Panc1 (cell line): Measurements from ENCODE around the gene ZDHHC19. TPM values are rescaled to one million over a fixed set of nuclear protein-coding genes. Genes with fewer than 3 reads are reported as not detected.

ENCODE experiments used
- ATAC-seq: fragments of 200-7000 bp; cut with Tn5 transposase; 2 replicates; pipeline ENCODE4 v1.9.1; 2020; ENCODE audit warnings: mild to moderate bottlenecking, moderate library complexity
- BruUV-seq: library from RNA; stranded (reverse); fragments of 400-500 nt; replicated peaks from 2 replicates; lab custom pipeline; 2021; lab: Mats Ljungman, UMichigan
- CTCF ChIA-PET: fragments of 300-600 bp; sonication (Branson Sonifier 250); formaldehyde crosslinking; loops from one replicate; lab custom pipeline; 2022; ENCODE audit warnings: antibody characterized with exemption; lab: Charles Lee
- POLR2A ChIA-PET: fragments of 300-600 bp; sonication (Branson Sonifier 250); formaldehyde crosslinking; loops from one replicate; lab custom pipeline; 2022; ENCODE audit warnings: antibody characterized with exemption; lab: Charles Lee
- DNase-seq: peaks from one replicate; pipeline ENCODE4 v3.0.0-alpha.2; 2010; ENCODE audit warnings: low read depth, low spot score
- H3K27ac ChIP-seq: 2 replicates; pipeline ENCODE4 v1.5.1; 2011; ENCODE audit warnings: mild to moderate bottlenecking, low read length, inconsistent platforms
- H3K27me3 ChIP-seq: fragments of 200-500 bp; sonication (Bioruptor generic); 2 replicates; pipeline ENCODE4 v1.6.0; 2014; ENCODE audit warnings: low read length, inconsistent platforms; ENCODE audit not compliant: control insufficient read depth, insufficient read depth
- H3K36me3 ChIP-seq: fragments of 200-500 bp; sonication (Bioruptor generic); 2 replicates; pipeline ENCODE4 v1.5.1; 2014; ENCODE audit warnings: inconsistent platforms, mild to moderate bottlenecking, low read length, moderate library complexity; ENCODE audit not compliant: control insufficient read depth, insufficient read depth
- H3K4me1 ChIP-seq: 2 replicates; pipeline ENCODE4 v1.5.1; 2011; ENCODE audit warnings: inconsistent platforms, mild to moderate bottlenecking, low read length, moderate library complexity; ENCODE audit not compliant: control insufficient read depth, insufficient read depth
- H3K4me3 ChIP-seq, 2 experiments: 2 replicates each; pipeline ENCODE4 v1.5.1; 2011 to 2012; ENCODE audit warnings: low read depth in 2 of 2, low read length in 2 of 2, mild to moderate bottlenecking in 2 of 2, inconsistent platforms in 1 of 2, moderate library complexity in 1 of 2
- H3K9me3 ChIP-seq: fragments of 200-500 bp; sonication (Bioruptor generic); 2 replicates; pipeline ENCODE4 v1.5.1; 2014; ENCODE audit warnings: low read depth, mild to moderate bottlenecking, inconsistent platforms, low read length, moderate library complexity; ENCODE audit not compliant: control insufficient read depth, insufficient read depth
- POLR2AphosphoS5 ChIP-seq: IDR thresholded peaks from 2 replicates; pipeline ENCODE4 v1.6.1; 2012; ENCODE audit warnings: mild to moderate bottlenecking, low read depth, low read length, moderate library complexity
- REST ChIP-seq, 2 experiments: IDR thresholded peaks; 2 replicates each; pipeline ENCODE4 v1.6.1; 2011 to 2012; ENCODE audit warnings: low read depth in 2 of 2, control low read depth in 1 of 2, low read length in 1 of 2, mild to moderate bottlenecking in 1 of 2, moderate library complexity in 1 of 2; ENCODE audit not compliant: insufficient read depth in 1 of 2
- SIN3A ChIP-seq: IDR thresholded peaks from 2 replicates; pipeline ENCODE4 v1.6.1; 2012; ENCODE audit warnings: low read depth, mild to moderate bottlenecking, low read length, moderate library complexity, borderline replicate concordance; ENCODE audit not compliant: insufficient read depth
- TCF7L2 ChIP-seq: IDR thresholded peaks from 2 replicates; pipeline ENCODE4 v1.6.1; 2011; ENCODE audit warnings: mild to moderate bottlenecking, low read depth, low read length, inconsistent platforms
- in situ Hi-C: cut with HindIII; loops from 2 replicates; pipeline ENCODE4 v1.10.0; 2016; ENCODE audit warnings: low sequenced_read_pairs, low pct_unique_long_range_greater_than_20kb
- intact Hi-C: fragments of 100-400 bp; cut with micrococcal nuclease; formaldehyde crosslinking; loops from one replicate; pipeline ENCODE4 v1.10.0; 2022; ENCODE audit not compliant: unreplicated experiment
- total RNA-seq: library from RNA; stranded (reverse); gene quantifications from one replicate; pipeline ENCODE4 v1.2.1, GENCODE V29; 2021; ENCODE audit not compliant: unreplicated experiment
- TF ChIP-seq, protein P1 (sequence below): fragments of 450-650 bp; IDR thresholded peaks from 2 replicates; pipeline ENCODE4 v1.5.1; 2017; ENCODE audit warnings: mild to moderate bottlenecking

The ZDHHC19 gene
- total RNA-seq, 1 experiment from 2014 or later = 0.33 TPM

GRCh38 chr3:196181127-196181546 lies 30.1 kb downstream of the ZDHHC19 start:
- no peak for DNase-seq
- in situ Hi-C loops (loop anchor here (25.0 kb wide), 1 partner anchor 94 kb away; the partner anchor contains the start of gene TFRC), intact Hi-C loops (no loop called here)
- ChIA-PET CTCF (interaction anchor here (0.6 to 1.2 kb wide), 2 partner anchors 72 to 158 kb away, joined by 3 to 4 read pairs; no protein-coding TSS in a partner anchor), POLR2A (interaction anchor here (0.8 kb wide), 1 partner anchor 108 kb away, joined by 6 read pairs; no protein-coding TSS in a partner anchor)
- no TSS peak for BruUV-seq
- peaks cover 10% of the 10 kb centered on the region; the same call in 1 of the 2 replicates for H3K4me1 ChIP-seq
- TF ChIP-seq SIN3A = no peak
- TF ChIP-seq TCF7L2 = no peak
- no peak for TF ChIP-seq POLR2AphosphoS5
- TF ChIP-seq, protein P1, sequence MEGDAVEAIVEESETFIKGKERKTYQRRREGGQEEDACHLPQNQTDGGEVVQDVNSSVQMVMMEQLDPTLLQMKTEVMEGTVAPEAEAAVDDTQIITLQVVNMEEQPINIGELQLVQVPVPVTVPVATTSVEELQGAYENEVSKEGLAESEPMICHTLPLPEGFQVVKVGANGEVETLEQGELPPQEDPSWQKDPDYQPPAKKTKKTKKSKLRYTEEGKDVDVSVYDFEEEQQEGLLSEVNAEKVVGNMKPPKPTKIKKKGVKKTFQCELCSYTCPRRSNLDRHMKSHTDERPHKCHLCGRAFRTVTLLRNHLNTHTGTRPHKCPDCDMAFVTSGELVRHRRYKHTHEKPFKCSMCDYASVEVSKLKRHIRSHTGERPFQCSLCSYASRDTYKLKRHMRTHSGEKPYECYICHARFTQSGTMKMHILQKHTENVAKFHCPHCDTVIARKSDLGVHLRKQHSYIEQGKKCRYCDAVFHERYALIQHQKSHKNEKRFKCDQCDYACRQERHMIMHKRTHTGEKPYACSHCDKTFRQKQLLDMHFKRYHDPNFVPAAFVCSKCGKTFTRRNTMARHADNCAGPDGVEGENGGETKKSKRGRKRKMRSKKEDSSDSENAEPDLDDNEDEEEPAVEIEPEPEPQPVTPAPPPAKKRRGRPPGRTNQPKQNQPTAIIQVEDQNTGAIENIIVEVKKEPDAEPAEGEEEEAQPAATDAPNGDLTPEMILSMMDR = no peak
- TF ChIP-seq REST (IDR thresholded peaks at IDR 0.05; ENCODE audit: insufficient read depth in 1 of 2, low read depth in 2 of 2, low read length in 1 of 2) = no peak
- no peaks in the 10 kb centered on the region for H3K27me3 ChIP-seq
- ATAC-seq = no peak
- H3K36me3 ChIP-seq = no peaks in the 10 kb centered on the region
- no peaks in the 10 kb centered on the region for H3K9me3 ChIP-seq
- no peak overlapping the region for H3K4me3 ChIP-seq
- H3K27ac ChIP-seq = no peak overlapping the region

- ATAC-seq = no peak
- Histone ChIP-seq H3K27ac (no peak overlapping the region), H3K4me3 (no peak overlapping the region), H3K36me3 (no peaks in the 10 kb centered on the region), H3K27me3 (no peaks in the 10 kb centered on the region), H3K4me1 (peaks cover 10% of the 10 kb centered on the region; the same call in 1 of the 2 replicates), H3K9me3 (no peaks in the 10 kb centered on the region)
- no peak for TF ChIP-seq REST (IDR thresholded peaks at IDR 0.05; ENCODE audit: insufficient read depth in 1 of 2, low read depth in 2 of 2, low read length in 1 of 2)
- intact Hi-C loops (no loop called here), in situ Hi-C loops (loop anchor here (25.0 kb wide), 1 partner anchor 93 kb away; the partner anchor contains the start of gene TFRC)
- ChIA-PET CTCF (no interaction called here), POLR2A (no interaction called here)
- no peak for DNase-seq
- no TSS peak for BruUV-seq
Observed at GRCh38 chr3:196180346-196180745, 30.9 kb downstream of the ZDHHC19 start.
